ENCODE data around the gene STX2.

DNA sequence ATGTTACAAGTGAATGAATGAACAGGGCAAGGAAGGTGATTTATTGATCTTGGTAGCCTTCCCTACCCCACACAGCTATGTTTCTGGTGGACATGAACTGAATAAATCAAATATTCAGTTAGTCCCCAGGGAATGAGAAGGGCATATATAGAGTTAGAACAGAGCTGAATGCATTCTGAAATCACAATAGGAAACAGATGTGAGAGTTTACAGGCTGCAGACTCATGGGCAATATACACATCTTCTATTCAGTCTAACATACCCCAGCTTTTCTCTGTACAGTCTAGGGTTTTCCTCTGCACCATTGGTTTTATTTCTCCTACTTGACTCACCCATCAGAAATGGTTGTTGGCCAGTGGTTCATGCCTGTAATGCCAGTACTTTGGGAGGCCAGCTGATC, 7.3 kb upstream of the STX2 start:
- TF ChIP-seq FOS (IDR thresholded peaks at IDR 0.05; ENCODE audit: borderline replicate concordance, insufficient read depth, low read length) (no peak), POLR2AphosphoS5 (IDR thresholded peaks at IDR 0.05; ENCODE audit: insufficient read depth, low read depth, low read length) (no peak), POLR2A (IDR thresholded peaks at IDR 0.05; ENCODE audit: low read depth, low read length) (no peak), EZH2 (IDR thresholded peaks at IDR 0.05; ENCODE audit: borderline replicate concordance, low read depth, low read length, severe bottlenecking) (no peak), GATA2 (IDR thresholded peaks at IDR 0.05; ENCODE audit: insufficient read depth, insufficient read length, low read depth, low read length) (no peak)
- TF ChIP-seq, protein P1, sequence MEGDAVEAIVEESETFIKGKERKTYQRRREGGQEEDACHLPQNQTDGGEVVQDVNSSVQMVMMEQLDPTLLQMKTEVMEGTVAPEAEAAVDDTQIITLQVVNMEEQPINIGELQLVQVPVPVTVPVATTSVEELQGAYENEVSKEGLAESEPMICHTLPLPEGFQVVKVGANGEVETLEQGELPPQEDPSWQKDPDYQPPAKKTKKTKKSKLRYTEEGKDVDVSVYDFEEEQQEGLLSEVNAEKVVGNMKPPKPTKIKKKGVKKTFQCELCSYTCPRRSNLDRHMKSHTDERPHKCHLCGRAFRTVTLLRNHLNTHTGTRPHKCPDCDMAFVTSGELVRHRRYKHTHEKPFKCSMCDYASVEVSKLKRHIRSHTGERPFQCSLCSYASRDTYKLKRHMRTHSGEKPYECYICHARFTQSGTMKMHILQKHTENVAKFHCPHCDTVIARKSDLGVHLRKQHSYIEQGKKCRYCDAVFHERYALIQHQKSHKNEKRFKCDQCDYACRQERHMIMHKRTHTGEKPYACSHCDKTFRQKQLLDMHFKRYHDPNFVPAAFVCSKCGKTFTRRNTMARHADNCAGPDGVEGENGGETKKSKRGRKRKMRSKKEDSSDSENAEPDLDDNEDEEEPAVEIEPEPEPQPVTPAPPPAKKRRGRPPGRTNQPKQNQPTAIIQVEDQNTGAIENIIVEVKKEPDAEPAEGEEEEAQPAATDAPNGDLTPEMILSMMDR (IDR thresholded peaks at IDR 0.05; ENCODE audit: extremely low read depth in 1 of 2, insufficient read depth in 1 of 2, low read depth in 1 of 2, low read length in 2 of 2): no peak
- TF ChIP-seq, protein P2, sequence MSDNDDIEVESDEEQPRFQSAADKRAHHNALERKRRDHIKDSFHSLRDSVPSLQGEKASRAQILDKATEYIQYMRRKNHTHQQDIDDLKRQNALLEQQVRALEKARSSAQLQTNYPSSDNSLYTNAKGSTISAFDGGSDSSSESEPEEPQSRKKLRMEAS (IDR thresholded peaks at IDR 0.05; ENCODE audit: insufficient read depth, insufficient read length): no peak
